NK-92 (cell line): ENCODE measurements around the gene CDCA4.
A peak's percentile ranks its signal among the peaks of the same experiment; 100 is the strongest.

ENCODE experiments used
- DNase-seq: peaks from one replicate; lab custom pipeline; 2025; ENCODE audit not compliant: unreplicated experiment; lab: John Stamatoyannopoulos, UW

CDCA4 gene

DNA sequence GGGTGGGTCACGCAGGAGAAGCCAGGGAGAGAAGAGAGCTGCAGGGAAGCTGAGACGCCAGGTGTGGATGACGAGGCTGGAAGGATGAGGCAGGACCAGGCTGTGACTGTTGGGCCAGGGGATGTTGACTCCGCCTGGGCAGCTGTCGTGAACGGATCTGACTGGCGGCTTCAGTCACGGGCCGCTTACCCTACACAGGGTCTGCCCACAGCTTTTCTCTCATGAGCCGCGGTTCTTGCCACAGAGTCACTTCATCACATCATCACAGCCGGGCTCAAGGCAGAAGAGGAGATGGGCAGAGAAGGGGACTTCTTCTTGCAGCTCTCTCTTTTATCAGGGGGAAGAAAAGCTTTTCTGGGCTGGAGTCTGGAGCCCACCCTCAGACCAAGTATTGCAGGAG, 27.6 kb downstream of the CDCA4 start:
- no peak for DNase-seq

DNA sequence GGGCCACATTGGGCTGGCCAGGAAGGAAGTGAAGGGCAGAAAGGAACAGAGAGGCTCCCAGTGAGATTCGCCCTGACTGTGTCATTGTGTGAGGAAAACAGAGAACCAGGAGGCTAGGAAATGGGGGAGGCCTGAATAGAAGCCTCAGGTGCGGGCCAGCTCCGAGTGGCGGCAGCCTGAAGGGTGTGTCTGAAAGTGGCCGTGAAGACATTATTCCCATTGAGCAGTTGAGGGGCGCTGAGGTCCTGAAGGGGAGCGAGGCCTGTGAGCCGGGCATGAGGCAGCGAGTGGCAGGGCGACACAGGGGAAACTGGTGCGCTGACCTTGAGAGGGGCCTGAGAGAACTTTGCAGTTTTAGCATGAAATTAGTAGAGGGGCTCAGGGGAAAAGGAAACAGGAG, 28.4 kb downstream of the CDCA4 start:
- DNase-seq: no peak

DNA sequence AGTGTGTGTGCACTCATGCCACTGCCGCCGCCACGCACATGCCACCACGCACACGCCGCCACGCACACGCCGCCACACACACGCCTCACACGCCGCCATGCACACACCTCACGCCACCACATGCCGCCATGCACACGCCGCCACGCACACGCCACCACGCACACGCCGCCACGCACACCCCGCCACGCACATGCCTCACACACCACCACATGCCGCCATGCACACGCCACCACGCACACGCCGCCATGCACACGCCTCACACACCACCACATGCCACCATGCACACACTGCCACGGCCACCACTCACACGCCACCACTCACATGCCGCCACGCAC, 29.0 kb downstream of the CDCA4 start:
- DNase-seq: no peak

DNA sequence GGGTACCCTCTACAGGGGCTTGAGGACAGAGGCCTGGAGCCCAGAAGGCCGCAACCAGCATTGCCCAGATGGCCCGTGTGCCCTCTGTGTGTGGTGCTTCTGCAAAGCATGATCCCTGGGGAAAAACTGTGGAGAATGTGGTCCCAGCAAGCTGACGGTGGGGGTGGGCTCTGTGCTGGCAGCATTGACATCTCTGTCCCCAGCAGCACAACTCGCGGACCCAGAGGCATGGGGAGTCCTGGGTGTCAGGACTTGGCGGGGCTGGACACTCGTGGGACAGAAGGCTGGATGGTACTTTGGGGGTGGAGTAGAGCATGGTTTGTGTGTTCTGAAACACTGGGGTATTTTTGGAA, 31.0 kb downstream of the CDCA4 start:
- no peak for DNase-seq

DNA sequence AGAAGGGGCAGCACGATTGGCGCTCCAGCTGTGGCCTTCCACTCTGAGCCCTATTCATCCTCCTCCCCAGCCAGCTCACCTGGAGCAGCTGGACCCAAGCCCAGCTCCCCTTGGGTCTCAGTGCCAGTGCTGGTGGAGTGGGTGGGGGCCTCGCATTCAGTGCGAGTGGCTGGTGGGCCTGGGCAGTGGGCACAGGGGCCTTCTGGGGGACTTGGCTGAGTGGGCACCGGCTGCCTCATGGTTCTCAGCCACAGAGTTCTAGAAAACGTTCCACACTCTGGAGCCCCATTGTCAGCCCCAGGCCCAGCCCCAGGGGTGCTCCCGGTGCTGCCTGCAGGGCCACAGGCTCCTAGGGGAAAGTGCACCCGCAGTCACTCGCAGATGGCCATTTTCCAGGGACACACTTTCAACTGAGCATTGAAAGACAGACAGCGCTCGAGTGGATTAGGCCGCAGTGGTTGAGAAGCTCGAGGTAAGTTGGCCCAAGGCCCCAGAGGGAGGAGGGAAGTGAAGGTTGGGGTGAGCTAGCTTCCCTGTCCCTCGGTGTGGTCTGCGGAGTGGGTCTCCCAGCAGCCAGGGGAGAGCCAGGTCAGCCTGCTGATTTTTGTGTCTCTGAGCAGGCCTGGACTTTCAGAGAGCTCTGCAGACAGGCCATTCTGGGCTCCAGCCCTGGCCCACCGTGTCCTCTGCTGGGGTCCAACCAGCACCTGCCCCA, 31.5 kb downstream of the CDCA4 start:
- no peak for DNase-seq

DNA sequence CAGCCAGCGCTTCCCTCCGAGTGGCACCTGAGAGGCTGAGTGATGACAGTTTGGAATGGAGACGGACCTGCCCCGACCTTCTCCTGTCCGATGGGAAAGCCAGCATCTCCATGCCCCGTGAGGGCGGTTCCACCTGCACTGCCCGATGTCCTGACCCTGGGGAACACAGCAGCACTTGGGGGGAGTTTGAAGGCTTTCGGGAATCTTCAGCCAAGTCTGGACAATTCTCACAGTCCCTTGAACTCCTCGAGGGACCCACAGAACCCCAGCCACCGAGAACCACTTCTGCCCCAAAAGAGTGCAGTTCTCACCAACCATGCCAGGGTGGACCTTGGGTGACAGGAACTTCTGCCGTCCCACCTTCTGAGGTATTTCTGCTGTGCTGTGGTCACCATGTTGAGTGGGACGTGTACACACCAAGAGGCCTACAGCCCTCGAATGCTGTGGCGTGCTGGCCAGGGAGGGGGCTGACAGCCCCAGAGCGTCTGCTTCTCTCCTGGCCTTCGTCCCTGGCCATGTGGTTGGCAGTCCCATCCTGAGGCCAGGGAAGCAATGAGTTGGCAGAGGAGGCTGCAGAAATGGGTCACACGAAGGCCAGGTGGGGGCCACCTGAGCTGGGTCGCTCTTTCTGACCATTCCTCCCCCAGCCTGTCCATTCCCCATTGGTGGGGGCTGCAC, 34.3 kb downstream of the CDCA4 start:
- no peak for DNase-seq

DNA sequence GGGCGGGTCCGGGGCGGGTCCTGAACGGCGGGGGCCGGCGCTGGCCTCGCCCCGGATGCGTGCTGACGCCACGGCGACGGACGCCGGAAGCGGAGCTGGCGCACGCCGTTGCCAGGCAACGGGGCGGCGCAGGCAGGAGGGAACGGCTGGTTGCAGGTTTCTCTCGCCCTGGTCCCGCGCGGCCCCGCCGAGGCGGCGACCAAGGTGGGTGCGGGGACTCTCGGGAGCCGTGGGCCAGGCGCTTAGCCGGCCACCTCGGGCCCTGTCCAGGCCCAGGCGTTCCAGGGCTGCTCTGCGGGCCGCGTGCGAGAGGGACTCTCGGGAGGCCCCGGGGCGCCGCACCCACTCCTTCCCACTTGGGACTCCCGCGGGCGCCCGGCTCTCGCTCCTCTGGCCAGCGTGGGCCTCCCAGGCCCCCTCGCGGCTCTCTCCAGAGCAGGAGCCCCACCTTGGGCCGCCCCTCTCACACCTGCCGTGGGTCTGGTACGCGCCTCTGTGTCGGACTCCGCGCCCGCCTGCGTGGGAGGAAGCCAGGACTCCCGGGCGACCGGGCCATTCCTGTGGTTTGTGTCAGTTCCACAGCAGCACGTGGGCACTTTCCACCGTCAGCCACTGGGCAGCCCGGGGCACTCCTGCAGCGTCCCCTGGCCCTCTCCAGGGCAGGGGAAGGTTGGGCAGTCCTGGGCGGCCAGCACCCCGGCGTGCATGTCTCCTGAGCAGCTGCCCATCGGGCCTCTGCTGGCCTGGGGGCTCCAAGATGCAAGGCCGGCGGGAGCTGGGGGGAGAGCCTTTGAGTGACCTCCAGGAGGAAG, 35.0 kb downstream of the CDCA4 start, which contains the start of gene CLBA1:
CLBA1 (plus strand) TSS at position 114 of the 812 bp plus-strand sequence; CDS start at position 758, 644 bp downstream.
- peak; percentile 7 for DNase-seq

DNA sequence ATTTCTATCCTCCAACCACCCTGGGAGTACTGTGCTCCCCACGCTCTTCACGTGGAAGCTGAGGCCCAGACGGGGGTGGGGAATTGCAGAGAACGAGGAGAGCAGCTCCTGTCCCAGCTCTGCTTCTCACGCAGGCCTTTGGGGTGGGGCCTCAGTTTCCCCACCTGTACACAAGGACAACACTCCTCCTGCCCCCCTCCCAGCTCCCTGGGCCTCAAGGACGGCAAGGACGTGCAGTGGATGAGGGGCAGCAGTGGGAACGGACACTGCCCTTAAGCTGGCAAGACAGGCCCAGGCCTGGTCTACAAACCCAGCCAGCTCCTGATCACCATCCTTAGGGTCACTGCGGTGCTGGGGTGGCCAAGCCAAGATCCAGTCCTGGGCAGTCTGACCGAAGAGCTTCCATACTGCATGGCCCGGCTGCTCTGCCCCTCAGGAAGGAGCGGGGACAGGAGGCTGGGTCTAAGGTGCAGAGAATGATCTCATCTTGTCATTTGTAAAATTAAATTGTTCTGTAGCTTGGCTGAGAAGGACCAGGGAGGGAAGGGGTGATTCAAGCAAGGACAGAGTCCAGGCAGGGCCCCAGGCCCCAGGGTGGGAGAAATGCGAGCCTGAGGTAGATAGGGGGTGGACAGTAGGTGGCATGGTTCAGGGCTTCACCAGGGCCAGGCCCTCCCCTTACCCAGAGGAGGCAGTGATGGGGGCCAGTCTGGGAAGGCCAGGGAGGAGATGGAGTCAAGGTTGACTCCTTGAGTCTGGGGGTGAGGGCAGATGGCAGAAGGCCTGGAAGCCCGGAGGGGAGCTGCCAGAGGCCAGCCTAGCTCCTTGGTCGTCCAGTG, 36.6 kb downstream of the CDCA4 start:
- no peak for DNase-seq

DNA sequence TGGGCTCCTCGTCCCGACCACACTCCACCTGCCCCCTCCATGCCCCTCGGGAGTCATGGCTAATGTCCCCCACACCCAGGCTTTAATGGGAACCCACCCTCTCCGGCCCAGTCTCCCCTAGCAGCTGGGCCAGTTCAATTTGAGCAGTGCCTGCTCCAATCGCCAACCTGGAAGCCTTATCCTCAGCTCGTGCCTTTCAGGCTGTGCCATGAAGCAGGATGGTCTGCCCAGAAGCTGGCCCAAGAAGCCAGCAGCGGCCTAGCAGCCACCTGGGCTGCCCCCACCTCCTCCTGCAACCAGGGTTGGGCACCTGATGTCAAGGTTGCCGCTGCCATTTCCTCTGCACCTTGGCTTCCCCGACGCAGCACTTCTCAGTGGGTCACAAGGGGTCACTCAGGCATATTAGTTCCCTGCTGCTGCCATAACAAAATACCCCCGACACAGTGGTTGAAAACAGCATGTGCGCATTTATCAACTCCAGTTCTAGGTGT, 37.6 kb downstream of the CDCA4 start:
- no peak for DNase-seq

DNA sequence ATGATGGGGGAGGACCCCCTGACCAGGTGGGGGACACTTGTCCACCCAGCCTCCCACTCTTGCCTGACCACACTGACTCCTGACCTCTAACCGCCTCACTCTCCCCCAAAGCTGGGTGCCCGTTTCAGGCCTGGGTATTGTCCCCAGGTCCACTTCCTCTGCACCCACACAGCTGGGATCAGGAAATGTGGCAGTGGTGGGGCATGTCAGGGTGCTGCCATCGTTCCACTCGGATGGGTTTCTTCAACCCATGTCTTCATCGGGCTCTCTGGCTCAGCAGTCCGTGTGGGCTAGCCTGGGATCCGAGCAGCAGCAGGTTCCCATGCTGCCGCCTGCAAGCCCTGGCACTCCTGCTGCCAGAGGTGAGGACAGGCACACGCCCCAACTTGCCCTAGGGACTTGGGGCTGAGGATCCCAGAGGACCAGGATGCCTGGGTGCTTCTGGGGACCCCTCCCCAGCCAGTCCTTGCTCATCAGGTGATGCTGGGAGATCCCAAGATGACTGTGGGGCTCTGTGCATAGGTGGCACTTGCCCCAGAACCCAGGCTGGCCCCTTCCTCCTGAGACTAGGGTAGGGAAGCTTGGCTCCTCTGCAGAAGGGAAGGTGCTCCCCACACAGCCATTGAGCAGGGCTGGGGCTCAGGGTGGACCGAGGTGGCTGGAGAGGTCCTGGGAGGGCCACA, 38.2 kb downstream of the CDCA4 start:
- no peak for DNase-seq

DNA sequence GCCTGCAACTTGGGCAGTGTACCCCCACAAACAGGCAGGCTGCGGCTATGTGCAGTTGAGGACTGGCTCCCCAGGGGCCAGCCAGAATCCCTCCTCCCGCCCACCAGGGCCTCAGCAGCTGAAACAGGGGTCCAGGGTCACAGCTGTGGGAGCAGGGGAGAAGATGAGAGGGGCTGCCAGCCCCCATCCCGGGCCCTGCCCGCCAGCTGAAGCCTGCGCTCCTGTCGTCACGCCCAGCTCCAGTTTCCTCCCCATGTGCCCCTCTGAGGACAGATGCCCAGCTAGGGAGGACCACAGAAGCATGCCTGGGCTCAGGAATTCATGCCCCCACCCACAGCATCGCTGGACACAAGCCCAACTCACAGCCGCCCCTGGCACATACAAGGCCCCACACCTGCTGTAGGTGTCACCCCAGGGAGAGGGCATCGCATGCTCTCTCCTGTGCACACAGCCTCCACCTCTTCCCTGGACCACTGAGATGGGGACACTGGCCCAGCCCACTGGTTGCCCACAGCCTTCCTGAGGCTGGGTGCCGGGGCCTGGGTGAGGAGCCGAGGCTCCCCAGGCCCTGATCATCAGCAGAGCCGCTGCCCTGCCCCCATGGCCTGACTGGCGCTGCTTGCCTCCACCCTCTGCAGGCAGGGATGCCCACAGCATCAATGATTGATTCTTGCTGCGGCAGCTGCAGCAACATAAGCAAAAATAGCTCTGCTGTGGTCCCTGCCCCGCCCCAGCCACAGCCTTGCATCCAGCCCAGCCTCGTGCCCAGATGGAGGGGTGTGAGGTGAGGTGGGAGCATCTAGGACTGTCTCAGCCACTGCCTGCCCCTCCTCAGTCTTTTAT, 39.0 kb downstream of the CDCA4 start:
- DNase-seq: no peak

DNA sequence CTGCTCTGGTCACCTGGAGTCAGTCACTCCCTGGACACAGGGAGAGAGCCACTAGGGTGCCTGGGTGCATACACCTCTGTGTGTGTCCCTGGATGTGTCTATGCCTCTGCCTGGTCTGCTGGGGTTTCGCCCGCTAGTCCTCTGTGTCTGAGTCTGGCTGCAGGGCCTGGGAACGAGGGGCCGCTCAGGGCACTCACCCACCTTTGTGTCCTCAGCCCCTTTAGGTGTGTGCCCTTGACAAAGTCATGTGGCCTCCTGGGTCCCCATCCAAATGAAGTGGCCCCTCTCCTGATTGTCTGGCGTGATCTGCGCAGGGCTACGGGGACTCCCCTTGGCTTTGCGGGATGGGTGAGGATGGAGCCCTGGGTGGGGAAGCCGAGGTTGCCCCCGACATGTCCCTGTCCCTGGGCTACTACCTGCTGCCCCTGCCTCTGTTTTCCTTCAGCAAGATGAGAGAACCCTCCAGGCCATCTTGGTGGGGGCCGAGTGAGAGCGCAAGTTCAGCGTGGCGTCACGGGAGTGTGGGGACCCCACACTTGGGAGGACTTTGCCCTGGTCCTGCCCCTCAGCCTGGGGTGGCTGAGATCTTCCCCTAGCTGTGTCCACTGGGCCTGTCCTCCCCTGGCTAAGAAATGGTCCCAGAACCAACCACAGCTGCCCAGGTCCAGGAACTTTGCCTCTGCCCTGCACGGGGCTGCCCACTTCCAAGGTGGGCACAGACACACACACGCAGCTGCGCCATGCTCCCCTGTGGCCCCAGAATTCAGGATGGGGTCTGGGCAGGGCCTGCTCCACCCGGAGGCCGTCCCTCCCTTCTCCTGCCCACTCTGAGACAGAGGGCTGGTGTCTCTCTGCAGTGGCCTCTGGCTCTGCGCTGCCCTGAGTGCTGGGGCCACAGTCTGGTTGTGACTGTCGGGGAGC, 40.0 kb downstream of the CDCA4 start:
- no peak for DNase-seq

DNA sequence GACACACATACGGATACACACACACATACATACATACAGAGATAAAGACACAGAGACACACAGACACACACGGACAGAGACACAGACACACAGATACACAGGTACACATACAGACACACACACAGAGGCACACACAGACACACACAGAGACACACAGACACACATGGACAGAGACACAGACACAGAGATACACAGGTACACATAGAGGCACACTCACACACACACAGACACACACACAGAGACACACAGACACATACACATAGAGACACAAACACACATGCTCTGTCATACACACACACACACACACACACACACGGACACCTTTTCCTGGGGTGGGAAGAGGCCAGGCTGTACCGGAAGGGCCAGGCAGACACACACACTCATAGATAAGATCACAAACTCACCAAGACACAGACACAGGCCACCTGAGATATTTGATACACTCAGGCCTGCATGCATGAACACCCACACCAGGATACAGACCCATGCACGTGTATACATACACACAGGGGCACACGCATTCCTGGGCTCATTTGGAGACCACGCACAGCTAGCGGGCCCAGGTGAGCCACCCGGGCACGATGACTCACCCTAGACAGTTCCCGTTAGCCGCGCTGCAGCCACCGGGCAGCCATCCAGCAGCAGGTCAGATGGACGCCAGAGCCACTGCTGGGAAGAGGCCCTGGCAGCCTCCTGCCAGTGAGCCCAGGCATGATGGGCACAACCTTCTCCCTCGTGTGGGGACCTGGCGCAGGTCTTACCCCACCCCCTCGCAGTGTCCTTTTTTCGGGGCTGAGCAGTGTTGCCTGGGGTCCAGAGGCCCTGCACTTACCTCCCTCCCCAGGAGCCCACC, 40.9 kb downstream of the CDCA4 start:
- no peak for DNase-seq

DNA sequence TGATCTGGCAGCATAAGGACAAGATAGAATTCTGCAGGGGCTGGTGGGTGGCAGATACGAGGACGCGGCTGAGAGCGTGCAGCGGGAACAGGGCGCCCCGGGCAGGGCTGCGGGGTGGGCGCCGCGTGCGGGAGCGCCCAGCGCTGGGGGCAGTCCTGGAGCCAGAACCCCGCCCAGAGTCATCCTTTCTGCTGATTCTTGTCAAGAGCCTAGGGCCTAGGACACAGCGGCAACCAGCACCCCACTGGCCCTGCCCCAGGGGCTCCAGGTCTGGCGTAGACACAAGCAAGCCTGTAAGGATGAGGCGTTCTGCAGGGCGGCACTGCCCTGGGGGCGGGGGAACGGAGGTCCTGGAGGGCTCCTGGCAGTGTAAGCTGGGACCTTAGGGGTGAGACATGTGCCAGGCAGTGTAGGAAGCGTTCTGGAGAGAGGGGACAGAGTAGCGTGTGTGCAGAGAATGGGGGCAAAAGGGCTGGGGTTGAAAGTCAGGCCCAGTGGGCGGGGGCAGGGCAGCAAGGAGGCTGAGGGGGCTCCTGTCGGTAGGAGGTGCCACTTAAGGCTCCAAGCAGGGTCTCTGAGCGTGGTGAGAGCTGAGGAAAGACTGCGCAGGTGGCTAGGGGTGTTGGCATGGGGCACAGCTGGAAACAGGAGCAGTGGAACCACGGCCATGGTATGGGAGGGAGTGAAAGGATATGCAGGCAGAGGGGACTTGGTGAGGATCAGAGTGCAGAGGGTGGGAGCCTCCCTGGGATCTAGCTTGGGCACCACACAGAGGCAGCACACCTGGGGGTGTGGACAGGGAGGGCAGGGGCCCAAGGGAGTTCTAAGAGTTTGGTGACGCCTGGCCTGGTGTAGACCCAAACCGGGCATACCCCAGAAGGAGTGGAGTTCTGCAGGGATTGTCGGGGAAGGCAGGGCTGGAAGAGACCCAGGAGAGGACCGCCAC, 41.9 kb downstream of the CDCA4 start:
- DNase-seq: no peak

DNA sequence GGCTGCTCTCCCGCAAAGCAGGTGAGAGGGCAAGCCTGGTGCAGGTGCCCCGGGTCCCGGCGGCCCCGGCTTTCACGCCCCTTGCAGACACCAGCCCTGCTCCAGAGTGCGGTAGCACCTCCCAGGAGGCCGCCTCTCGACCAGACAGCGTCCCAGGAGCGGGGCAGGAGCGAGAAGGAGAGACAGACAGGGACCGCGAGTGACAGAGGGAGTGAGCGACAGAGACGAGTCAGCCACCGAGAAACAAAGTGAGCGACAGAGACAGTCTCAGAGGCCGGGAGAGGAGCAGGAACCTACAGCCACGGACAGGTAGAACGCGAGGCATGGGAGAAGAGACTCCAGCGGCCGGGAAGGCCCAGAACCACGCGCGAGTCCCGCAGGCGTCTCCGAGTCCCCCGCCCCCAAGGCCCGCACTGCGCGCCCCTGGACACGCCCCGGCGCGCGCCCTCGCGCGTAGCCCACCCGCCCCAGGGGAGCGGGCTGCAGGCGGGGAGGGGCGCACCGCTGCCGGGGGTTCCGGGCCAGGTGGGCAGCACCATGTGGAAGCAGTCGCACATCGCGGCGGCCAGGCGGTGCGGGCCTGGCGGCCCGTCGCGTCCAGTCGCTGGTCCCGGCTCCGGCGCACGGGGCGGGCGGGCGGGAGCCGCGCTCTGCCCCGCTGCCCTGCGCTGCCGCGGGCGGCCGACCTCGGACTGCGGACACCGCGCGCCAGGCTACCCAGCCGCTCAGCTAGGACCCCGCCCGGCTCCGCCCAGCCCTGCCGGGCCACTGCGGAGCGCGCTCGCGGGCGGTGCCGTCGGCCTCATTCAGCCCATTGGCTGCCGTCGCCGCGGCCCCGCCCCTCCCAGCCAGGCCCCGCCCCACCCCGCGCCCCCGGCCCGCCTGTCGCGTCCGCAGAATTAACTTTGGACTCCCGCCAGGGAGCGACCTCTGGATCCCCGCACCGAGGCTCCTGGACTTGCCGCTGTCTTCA, 42.9 kb downstream of the CDCA4 start, which contains the start of gene AHNAK2:
AHNAK2 (minus strand) TSS at position 694 of the 973 bp plus-strand sequence; CDS start at position 557, 137 bp downstream.
- no peak for DNase-seq
